ENCODE data around the gene TMEM61.
"Not testable (repeated sequence)": the region's sequence is repeated elsewhere in the genome, so short reads cannot be mapped to it uniquely, and the experiment has no call there.

TMEM61 gene

DNA sequence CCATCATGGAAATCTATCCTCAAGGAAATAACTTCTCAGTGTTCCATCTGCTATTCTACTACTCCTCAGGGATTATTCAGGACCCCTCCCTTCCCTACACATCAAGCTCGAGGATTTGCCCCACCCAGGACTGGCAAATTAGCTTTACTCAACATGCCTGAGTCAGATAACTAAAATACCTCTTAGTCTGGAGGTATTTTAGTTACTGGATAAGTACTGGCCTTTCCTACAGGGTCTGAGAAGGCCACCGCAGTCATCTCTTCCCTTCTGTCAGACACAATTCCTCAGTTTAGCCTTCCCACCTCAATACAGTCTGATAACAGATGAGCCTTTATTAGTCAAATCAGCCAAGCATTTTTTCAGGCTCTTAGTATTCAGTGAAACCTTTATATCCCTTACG, 46.3 kb downstream of the TMEM61 start:
- H3K4me3 ChIP-seq (ENCODE audit: low read depth, low read length); DNase-seq (ENCODE audit: low read depth): not testable (repeated sequence)

DNA sequence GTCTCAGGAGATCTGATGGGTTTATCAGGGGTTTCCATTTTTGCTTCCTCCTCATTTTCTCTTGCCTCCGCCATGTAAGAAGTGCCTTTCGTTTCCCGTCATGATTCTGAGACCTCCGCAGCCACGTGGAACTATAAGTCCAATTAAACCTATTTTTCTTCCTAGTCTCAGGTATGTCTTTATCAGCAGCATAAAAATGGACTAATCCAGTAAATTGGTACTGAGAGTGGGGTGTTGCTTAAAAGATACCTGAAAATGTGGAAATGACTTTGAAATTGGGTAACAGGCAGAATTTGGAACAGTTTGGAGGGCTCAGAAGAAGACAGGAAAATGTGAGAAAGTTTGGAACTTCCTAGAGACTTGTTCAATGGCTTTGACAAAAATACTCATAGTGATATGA, 50.7 kb downstream of the TMEM61 start:
- H3K4me3 ChIP-seq (ENCODE audit: low read depth, low read length); DNase-seq (ENCODE audit: low read depth): not testable (repeated sequence)

DNA sequence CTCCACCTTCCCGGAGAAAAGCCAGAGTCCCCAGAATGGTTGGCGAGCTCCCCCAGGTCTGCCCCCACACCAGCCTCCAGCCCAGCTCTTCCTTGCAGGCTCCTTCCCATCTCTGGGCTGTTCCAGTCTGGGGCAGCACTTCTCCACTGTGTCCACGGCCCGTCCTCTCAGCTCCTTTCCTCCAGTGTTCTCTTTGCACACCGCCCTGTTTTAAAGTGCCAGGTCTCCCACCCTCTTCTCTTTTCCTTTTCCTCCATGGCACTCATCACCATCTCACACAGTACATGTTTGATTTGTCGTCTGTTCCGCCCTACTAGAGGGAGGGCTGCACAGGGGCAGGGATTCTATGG, 52.8 kb downstream of the TMEM61 start:
- no peak overlapping the region for H3K4me3 ChIP-seq (ENCODE audit: low read depth, low read length)
- DNase-seq (ENCODE audit: low read depth): no peak

DNA sequence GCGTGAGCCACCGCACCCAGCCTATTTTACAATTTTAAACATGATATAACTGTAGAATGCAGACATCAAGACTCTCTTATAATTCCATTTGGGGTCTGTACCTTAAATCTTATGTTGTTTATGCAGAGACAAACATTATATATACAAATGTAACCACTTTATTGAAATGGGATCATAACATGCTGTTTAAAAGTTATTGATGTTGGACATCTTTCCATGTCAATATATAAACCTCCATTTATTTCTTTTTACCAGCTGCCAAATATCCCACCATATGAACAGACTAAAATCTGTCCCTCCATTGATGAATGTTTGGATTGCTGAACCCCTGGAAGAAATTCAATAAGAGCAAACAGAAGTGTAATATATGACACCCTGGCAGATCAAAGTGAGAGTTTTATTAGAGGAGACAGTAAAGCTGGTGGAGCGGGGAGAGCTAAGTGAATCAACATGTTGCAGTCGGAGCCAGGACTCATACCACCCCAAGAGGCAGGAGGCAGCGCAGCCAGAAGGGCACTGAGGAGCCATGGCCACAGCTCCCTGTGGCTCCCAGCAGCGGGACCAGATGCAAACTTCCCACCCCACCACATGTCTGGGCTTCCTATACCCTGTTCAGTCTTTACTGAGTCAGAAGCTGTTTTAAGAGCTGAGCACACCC, 54.2 kb downstream of the TMEM61 start:
- H3K4me3 ChIP-seq (ENCODE audit: low read depth, low read length): no peak overlapping the region
- no peak for DNase-seq (ENCODE audit: low read depth)

DNA sequence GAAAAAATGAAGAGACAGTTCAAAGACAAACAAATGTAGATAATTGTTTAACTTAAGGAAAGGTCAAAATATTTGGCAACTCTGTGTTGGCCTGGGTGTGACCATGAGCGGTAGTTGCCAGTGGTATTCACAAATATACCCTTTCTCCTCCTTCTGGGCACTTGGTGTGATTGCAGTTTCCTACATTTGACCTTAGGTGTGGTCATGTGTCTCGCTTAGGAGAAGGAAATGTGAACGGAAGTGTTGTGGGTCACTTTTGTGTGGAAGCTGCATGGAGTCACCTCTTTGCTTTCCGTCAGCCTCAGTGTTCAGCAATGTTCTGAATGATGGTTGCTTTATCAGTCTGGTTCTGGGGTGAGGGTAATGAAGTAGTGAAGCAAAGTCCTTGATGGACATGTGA, 55.5 kb downstream of the TMEM61 start:
- no peak overlapping the region for H3K4me3 ChIP-seq (ENCODE audit: low read depth, low read length)
- no peak for DNase-seq (ENCODE audit: low read depth)

DNA sequence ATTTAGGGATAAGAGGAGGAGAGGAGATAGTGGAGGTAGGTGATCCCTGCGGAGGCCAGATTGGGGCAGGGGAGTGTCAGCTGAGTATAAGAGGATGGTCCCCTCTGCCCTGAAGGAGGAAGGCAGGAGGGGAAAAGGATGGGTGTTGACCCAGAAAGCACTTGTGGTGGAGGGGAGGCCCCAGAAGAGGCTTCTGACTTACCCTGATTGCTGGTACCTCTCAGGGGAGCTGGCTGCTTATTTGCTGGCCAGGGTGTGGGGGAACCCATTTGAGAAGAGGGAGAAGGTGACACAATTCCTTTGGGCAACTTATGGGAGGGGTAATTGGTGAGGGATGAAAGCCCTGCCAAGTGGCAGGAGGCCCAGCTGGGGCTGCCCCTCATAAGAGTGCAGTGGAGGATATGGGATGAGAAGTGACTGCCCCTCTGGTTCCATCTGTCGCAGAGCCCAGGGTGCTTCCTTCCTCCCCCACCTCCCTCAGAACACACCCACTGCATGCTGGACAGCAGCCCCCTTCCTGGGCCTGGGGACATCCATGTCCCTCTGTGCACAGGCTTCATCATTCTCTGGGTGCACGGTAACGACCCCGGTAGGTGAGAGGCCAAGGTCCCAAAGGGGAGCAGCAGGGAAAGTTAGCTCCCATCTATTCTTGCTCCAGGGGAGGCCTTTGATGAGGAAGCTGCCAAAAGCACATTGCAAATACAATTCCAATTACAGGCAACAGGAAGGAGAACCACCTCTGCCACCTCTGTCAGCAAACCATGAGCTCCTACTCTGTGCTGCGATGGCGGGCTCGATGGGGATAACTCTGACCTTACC, 57.5 kb downstream of the TMEM61 start:
- DNase-seq (ENCODE audit: low read depth): no peak

DNA sequence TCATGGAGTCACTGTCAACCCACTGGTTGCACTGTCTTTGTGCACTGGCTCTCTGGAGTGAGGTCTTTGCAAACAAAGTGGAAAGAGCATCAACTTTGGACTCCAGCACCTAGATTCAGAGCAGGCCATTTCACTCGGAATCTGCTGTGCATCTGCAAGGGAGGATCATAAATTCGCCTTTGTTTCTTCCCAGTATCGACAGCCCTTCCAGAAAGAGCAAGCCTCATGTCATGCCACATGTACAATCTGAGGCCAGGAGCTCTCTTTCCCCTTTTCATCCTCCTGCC, 58.1 kb downstream of the TMEM61 start:
- no peak for DNase-seq (ENCODE audit: low read depth)
- no peak overlapping the region for H3K4me3 ChIP-seq (ENCODE audit: low read depth, low read length)

More for the DNA sequence above, 57.5 kb downstream of the TMEM61 start:
- H3K4me3 ChIP-seq (ENCODE audit: low read depth, low read length): no peak overlapping the region

DNA sequence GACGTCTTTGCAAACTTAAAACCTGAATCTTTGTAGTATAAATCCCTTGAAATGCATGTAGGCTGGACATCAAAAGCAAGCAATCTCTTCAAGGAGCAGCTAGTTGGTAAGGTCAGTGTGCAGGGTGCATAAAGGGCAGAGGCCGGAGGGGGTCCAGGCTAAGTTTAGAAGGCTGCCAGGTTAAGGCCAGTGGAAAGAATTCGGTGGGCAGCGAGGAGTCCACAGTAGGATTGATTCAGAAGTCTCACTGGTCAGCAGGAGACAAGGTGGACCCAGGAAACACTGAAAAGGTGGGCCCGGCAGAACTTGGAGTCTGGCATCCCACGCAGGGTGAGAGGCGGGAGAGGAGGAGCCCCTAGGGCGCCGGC, 58.5 kb downstream of the TMEM61 start:
- H3K4me3 ChIP-seq (ENCODE audit: low read depth, low read length): peak overlapping the region; percentile 50

DNA sequence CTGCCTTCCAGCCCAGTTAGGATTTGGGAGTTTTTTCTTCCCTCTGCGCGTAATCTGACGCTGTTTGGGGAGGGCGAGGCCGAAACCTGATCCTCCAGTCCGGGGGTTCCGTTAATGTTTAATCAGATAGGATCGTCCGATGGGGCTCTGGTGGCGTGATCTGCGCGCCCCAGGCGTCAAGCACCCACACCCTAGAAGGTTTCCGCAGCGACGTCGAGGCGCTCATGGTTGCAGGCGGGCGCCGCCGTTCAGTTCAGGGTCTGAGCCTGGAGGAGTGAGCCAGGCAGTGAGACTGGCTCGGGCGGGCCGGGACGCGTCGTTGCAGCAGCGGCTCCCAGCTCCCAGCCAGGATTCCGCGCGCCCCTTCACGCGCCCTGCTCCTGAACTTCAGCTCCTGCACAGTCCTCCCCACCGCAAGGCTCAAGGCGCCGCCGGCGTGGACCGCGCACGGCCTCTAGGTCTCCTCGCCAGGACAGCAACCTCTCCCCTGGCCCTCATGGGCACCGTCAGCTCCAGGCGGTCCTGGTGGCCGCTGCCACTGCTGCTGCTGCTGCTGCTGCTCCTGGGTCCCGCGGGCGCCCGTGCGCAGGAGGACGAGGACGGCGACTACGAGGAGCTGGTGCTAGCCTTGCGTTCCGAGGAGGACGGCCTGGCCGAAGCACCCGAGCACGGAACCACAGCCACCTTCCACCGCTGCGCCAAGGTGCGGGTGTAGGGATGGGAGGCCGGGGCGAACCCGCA, 59.1 kb downstream of the TMEM61 start, which contains the start of gene PCSK9:
Gene PCSK9, plus strand, starts transcription at position 207 of the 741 bp plus-strand sequence. Its CDS starts 290 bp downstream, at position 497.
- DNase-seq (ENCODE audit: low read depth): no peak
- H3K4me3 ChIP-seq (ENCODE audit: low read depth, low read length): peak within 1 kb of the TSS; percentile 50

More for the DNA sequence above, 58.5 kb downstream of the TMEM61 start:
- DNase-seq (ENCODE audit: low read depth): no peak

DNA sequence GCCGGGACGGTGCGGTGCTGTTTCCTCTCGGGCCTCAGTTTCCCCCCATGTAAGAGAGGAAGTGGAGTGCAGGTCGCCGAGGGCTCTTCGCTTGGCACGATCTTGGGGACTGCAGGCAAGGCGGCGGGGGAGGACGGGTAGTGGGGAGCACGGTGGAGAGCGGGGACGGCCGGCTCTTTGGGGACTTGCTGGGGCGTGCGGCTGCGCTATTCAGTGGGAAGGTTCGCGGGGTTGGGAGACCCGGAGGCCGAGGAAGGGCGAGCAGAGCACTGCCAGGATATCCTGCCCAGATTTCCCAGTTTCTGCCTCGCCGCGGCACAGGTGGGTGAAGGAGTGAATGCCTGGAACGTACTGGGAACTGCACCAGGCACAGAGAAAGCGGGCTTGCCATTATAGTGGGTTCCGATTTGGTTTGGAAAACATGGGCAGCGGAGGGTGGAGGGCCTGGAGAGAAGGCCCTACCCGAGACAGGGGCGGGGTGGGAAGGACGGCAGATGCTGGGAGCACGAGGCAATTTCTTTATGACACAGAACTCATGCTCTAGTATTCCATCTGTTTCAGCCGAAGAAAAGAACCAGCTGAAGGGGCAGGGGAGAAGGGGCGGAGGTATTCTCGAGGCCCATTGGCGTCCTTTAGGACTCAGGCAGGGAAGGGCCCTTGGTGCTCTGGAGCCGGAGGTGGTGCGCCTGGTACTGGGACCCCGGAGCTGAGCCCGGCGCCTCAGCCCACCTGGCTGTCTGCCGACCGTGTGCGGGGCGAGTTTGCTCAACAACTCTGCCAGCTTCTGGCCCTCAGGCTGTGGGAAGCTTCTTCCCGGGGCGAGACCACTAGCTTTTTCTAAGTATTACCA, 59.9 kb downstream of the TMEM61 start:
- DNase-seq (ENCODE audit: low read depth): no peak
- peak overlapping the region; percentile 50 for H3K4me3 ChIP-seq (ENCODE audit: low read depth, low read length)

DNA sequence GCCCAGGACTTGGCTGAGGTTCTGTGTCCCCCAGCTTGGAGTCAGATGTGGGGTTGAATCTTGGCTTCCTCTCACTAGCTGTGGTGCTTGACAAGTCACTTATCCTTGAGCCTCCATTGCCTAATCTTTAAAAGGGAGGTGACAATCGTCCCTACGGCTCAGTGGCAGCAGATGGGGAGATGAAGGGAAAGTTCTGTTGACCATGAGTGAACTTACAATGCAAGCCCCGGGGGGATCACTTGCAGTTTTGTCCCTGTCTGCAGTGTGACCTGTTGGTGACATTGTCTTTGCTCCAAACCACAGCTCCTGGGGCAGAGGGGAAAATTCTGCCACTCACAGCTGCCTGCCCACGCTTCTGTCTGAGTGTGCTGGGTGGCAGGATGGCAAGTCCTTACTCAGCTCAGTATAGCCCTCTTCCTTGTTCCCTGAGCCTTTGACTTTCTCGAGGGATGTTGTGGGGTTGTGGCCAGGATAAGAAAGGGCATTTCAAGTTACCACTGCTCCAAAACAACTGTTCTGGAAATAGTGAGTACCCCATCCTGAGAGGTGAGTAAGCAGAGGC, 60.6 kb downstream of the TMEM61 start:
- no peak for DNase-seq (ENCODE audit: low read depth)
- peak overlapping the region; percentile 50 for H3K4me3 ChIP-seq (ENCODE audit: low read depth, low read length)

DNA sequence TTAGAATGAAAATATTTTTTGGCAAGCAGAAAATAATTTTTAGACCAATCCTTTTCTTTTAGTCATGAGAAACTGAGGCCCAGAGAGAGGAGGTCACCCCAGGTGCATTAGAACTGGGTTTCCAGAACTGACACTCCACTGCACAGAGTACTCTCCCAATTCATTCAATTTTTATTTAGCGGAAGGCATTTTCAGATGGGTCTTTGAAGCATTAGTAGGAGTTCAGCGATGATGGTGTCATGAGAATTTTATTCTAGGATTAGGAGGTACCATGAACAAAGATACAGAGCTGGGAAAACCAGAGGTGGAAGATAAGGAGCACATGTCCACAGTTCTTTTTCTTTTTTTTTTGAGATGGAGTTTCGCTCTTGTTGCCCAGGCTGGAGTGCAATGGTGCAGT, 61.2 kb downstream of the TMEM61 start:
- DNase-seq (ENCODE audit: low read depth): no peak
- H3K4me3 ChIP-seq (ENCODE audit: low read depth, low read length): no peak overlapping the region
